GM19467 (cell line): ENCODE results near the gene IFNA16.
"Not testable (repeated sequence)": the region's sequence is repeated elsewhere in the genome, so short reads cannot be mapped to it uniquely, and the experiment has no call there.

Source experiments
- ATAC-seq: cut with Tn5 transposase; IDR thresholded peaks from one replicate; pipeline ENCODE4 v1.9.1; 2021; ENCODE audit warnings: mild to moderate bottlenecking, moderate library complexity; ENCODE audit not compliant: unreplicated experiment

The IFNA16 gene

DNA sequence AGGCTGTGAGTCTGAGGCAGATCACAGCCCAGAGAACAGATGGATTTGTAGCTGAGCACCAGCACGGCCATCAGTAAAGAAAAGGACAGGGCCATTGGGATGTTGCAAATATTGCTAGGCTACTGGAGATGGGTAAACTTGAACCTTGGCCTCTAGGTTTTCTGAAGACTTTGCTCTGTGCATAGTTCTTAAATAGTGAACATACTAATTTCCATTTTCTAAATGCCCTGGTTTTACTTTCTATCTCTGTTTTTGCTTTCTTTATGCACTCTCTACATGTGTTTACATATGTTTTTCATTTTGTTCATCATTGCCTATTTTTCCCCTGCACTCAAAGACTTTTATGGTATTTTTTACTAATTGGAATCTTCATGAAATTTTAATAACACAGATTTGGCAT is at the start of gene IFNA16:
Gene IFNA16 (minus strand): TSS at position 101 of the 400 bp plus-strand sequence. CDS start 6 bp downstream, at position 95.
- not testable (repeated sequence) for ATAC-seq

DNA sequence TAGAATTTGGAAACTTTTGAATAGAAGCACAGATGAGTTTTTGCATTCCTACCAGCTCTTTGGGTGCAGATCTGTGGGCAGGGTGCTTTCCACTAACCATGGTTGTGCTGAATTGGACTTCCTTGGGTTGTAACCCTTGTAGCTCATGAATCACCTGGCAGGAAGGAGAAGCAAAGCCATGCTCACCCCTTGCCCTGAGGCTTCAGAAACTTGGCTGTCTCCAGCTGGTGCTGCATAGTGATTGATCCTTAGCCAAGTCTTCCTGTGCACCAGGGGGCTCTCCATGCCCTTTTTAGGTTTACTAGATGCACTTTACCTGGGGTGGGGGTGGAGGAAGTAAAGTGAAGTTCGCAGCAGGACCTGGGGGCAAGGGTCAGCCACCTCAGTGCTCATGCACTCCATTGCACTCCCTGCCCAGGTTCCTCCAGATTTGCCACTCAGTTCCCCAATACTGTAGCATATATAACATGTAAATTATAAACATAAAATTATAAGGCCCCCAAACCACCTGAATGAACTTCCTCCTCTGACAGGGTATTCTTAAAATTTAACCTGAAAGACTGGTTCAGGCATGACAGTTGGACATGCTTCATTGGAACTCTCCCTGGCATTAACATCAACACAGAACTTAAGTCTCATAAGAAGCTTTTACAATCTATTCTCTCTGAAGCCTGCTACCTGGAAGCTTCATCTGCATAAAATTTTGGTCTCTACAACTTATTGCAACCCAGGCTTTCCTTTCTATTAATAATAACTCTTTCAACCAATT is 48.5 kb upstream of the IFNA16 start:
- ATAC-seq, result peak; percentile 40

DNA sequence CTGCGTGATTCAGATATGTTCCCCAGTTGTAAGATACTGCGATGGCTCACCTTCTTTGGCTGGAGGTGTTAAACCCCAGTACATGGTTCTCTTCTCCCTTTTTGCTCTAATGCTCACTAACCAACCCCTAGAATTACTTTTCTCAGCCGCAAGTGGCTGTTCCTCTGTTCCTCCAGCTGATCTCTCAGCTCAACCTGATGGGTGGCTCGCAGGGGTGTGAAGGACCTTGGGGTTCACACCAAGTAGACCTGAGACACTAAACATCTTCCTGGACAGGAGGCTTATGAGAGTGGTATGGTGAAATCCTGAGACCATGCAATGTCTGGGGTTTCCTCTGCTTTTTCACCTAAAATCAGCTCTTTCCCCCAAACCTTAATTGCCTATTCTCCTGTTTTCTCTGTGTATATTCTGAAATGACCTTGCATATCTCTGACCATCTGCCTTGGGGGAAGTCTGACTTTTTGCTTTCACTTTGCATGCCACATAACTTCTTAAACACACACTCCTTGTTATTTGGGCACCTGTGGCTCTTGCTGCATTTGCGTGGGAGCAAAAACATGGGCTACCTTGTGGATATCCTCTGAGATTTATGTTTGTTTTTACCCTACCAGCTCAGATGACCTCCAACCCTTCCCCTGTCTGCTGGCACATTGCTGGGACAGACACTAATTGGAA is 38.6 kb upstream of the IFNA16 start:
- ATAC-seq, result no peak

DNA sequence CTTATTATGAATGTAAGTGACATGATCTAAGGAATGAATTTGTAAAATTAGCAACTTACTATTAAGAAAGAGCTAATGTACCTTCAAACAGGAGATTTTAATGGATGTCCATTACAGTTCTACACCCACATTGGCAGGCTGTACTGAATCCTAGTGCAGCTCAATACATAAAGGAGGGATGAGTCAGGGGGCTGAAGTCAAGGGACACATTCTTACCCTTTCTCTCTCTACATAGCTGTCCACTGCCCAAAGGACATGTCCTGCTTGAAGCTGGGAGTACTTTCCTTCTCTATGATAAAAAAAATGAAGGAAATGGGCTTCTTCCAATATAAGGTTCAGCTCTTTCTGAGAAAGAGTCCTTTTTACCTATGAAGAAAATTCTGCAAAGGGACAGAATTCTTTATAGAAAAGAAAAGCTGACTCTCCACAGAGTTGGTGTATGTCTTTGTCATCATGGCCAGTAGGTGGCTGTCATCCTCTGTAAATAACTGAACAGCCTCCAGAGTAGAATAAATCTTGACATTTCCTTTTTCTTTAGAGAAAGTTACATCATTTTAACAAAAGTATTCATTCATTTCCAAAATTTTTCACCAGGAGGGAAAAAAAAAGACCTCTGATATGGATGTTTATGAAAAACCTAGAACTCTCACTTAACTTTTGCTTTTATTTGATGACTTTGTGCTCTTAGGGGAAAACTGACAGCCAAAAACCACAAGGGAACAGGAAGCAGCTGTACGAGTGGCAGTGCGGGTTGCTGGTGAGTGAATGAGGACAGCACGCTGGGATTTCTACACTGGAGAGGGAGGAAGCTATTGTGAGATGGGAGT is 35.8 kb upstream of the IFNA16 start:
- peak; percentile 68 for ATAC-seq

DNA sequence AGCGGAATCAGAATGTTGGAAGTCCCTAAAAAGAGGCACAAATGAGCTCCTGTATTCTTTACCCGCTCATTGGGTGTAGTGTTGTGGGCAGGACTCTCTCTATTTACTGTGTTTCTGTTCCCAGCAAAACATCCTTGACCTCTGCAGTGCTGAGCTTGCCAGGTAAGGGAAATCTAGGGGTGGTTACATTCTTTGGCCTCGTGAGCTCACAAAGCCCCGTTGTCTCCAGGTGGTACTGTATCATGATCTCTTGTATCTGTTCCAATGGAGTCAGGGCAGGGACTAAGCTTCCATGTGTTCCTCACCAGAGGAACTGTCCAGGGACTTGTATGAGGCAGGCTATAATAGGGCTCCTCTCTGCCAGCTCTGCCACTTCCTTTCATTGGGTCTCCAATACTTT is 34.5 kb upstream of the IFNA16 start:
- ATAC-seq, result no peak

DNA sequence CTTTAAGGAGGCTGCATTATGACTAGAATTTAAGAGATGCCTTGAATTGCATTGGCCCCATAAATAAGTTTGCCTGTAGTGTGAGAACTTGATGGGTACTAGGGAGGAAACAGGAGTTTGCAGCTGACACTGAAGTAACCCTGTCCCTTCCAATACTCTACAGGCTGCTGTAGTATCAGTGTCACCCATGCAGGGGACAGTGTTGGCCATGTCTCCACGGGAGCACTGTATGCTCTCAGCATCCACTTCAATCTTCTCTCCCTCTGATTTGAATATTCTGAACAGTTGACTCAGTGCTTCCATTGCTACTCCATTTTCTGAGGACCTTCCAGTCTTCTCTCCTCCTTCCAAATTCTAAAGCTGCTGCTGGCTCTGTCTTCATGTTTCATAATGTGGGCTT is 34.1 kb upstream of the IFNA16 start:
- no peak for ATAC-seq

DNA sequence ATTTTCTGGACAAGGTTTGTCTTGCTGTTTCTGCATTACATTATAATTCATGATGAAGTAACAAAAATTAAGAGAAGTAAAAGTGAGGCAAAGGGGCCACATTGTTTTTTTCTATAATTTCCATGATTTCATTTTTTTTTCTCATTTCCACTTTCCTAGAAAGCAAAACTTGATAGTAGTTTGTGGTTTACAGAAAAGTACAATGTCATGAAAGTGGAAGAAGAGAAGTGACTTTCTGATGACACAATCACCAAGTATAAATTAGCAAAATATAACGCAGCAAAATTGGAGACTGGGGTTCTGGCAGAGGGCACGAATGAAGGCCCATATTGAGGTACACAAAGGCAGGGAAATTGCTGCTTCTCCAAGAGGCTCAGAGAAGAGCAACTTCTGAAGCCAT is 27.7 kb upstream of the IFNA16 start:
- peak; percentile 53 for ATAC-seq

DNA sequence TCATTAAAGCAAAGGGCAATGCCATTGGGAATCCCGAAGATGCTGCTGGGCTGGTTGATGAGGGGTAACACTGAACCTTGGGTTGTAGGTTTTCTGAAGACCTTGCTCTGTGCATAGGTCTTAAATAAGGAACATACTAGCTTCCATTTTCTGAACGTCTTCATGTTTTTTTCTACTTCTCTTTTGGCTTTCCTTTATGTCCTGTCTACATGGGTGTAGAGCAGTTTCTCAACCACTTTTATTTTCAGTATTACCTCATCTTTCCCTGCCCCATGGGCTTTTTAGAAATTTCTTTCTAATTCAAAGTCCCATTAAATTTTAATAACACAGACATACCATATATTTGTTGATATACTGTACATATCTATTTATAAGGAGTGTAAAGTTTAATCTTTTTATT is 22.8 kb upstream of the IFNA16 start, which contains the start of gene IFNA14:
Gene IFNA14 (minus strand): TSS at position 95 of the 400 bp plus-strand sequence. CDS start 70 bp downstream, at position 25.
- ATAC-seq, result no peak

DNA sequence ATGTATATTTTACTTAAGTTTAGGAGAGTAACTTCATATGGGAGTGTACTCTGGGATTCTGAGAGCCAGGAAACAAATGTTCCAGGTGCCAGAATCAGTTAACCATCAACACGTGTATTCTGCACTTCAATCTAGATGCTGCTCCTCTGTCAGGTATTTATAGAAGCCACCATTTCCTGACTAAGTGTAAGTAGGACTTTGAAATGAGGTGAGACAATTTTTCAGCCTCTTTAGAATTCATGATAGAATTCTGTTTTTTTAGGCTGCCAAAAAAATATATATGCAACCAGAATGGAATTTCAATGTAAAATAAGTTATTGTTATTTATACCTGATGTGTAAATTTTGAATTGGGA is 19.2 kb upstream of the IFNA16 start:
- peak; percentile 6 for ATAC-seq

DNA sequence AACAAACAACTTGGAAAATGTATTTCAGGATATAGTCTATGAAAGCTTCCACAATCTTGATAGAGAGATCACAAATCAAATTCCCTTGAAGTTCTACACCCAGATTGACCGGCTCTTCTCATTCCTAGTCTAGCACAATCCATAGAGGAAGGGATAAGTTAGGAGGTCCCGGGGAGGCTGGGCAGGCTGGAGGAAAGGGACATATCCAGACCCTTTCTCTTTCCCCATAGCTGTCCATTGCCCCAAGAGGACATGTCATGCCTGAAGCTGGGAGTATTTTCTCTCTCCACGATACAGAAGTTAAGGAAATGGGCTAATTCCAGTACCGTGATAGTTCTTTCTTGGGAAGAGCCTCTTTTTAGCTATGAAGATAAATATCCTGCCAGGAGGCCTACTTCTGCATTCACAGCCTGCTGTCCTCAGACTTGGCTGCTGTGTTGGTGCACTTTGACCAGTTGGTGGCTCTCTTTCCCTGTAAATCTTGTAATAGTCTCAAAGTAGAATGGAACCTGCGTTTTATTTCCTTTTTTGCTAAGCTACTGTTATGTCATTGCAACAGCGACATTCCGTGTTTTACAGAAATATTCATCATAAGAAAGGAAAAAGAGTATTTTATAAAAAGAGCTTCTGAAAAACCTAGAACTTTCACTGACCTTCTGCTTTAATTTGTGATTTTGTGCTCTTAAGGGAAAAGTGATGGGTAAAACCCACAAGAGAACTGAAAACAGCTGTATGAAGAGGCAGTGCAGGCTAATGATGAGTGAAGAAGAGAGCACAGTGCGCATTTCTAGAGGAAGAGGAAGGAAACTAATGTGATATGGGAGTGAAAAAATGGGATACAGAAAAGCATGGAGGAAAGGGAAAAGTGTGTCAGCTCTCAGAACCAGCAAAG is 18.6 kb upstream of the IFNA16 start:
- peak; percentile 85 for ATAC-seq

DNA sequence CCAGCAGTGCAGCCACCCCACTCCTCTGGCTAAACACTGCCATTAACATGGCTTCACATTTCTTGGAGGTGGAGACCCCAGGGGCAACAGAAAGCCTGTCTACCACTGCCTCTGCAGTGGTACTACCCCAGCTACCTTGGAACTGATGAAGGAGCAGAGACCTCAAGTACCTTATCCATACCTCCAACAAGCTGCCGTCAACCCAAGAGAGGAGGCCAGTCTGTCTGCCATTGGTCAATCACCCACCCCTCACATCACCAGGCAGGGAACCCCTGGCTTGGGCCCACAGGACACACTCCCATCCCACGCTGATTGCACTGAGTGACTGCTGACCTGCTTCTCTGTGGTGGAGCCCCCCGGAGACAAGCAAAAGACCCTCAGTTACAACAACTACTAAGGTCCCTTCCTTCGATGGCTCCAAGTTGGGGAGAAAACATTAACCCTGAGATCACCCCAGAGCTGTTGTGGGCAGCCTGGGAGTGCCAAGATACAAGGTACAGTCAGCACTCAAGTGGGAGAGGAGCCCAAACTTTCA is 17.1 kb upstream of the IFNA16 start:
- no peak for ATAC-seq

DNA sequence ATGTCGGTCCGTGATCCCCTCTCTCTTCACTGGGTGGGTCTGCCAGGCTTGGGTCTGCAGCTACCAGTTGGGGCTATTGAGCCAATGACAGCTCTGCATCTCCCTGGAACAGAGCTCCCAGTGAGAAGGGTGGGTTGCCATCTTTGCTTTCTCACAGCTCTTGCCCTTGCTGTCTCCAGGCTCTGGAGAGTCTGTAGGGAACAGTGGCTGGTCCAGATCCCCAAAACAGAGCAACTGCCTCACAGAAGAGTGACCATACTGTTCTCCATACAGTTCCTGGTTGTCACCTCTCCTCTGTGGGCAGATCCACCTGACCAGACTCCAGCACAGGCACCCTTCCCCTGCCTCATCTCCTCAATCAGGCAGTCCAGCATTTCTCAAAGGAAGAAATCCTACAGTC is 16.1 kb upstream of the IFNA16 start:
- ATAC-seq, result no peak

DNA sequence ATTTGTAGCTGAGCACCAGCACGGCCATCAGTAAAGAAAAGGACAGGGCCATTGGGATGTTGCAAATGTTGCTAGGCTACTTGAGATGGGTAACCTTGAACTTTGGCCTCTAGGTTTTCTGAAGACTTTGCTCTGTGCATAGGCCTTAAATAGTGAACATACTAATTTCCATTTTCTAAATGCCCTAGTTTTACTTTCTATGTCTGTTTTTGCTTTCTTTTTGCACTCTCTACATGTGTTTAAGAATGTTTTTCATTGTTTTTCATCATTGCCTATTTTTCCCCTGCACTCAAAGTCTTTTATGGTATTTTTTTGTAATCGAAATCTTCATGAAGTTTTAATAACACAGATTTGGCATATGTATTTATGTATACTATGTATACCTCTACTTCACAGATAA is 11.0 kb upstream of the IFNA16 start, which contains the start of gene IFNA17:
Gene IFNA17 (minus strand): TSS at position 101 of the 400 bp plus-strand sequence. CDS start 49 bp downstream, at position 52.
- no peak for ATAC-seq

DNA sequence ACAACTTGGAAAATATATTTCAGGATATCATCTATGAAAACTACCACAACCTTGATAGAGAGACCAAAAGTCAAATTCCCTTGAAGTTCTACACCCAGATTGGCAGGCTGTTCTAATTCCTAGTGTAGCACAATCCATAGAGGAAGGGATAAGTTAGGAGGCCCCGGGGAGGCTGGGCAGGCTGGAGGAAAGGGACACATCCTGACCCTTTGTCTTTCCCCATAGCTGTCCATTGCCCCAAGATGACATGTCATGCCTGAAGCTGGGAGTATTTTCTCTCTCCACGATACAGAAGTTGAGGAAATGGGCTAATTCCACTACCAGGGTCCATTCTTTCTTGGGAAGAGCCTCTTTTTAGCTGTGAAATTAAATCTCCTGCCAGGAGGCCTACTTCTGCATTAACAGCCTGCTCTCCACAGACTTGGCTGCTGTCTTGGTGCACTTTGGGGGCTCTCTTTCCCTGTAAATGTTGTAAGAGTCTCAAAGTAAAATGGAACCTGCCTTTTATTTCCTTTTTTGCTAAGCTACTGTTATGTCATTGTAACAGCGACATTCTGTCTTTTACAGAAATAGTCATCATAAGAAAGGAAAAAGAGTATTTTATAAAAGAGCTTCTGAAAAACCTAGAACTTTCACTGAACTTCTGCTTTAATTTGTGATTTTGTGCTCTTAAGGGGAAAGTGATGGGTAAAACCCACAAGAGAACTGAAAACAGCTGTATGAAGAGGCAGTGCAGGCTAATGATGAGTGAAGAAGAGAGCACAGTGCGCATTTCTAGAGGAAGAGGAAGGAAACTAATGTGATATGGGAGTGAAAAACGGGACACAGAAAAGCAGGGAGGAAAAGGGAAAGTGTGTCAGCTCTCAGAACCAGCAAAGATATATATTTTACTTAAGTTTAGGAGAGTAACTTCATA is 3.4 kb downstream of the IFNA16 start:
- ATAC-seq, result peak; percentile 52

DNA sequence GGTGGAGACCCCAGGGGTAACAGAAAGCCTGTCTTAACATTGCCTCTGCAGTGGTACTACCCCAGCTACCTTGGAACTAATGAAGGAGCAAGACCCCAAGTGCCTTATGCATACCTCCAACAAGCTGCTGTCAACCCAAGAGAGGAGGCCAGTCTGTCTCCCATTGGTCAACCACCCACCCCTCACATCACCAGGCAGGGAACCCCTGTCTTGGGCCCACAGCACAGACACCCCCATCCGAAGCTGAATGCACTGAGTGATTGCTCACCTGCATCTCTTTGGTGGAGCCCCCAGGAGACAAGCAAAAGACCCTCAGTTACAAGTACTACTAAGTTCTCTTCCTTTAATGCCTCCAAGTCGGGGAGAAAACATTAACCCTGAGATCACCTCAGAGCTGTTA is 5.0 kb downstream of the IFNA16 start:
- not testable (repeated sequence) for ATAC-seq

DNA sequence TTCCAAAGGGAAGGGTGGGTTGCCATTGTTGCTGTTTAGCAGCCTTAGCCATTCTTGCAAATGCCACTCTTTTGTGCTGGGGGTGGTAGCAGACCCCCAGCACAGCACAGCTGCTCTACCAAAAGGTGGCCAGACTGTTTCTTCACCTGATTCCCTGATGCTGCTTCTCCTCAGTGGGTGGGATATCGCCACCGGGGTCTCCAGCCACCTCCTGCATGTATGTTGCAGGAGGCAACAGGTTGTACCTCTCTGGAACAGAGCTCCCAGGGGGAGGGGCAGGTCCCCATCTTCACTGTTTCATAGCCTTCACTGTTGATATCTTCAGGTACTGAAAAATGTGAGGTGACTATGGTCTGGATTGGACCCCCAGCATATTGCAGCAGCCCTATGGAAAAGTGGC is 6.3 kb downstream of the IFNA16 start:
- not testable (repeated sequence) for ATAC-seq

DNA sequence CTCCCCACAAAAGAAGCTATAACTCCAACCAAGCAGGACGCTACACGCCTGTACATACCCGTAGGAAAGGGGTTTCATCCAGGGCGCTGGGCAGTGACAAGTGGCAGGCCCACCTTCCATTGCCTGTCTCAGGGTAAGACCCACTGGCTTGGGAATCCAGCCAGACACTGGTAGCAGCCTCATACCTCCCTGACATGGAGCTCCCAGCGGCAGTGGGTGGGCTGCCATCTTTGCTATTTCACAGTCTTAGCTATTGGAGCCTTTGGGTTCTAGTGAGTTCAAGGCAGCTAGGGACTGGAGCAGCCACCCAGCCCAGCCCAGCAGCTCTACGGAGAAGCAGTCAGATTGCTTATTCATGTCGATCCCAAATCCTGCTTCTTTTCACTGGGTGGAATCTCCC is 6.8 kb downstream of the IFNA16 start:
- ATAC-seq, result no peak

DNA sequence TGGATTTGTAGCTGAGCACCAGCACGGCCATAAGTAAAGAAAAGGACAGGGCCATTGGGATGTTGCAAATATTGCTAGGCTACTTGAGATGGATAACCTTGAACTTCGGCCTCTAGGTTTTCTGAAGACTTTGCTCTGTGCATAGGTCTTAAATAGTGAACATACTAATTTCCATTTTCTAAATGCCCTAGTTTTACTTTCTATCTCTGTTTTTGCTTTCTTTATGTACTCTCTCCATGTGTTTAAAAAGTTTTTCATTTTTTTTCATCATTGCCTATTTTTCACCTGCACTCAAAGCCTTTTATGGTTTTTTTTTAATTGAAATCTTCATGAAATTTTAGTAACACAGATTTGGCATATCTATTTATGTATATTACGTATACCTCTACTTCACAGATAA is 10.1 kb downstream of the IFNA16 start, which contains the start of gene IFNA10:
Gene IFNA10 (minus strand): TSS at position 101 of the 400 bp plus-strand sequence. CDS start 46 bp downstream, at position 55.
- not testable (repeated sequence) for ATAC-seq

DNA sequence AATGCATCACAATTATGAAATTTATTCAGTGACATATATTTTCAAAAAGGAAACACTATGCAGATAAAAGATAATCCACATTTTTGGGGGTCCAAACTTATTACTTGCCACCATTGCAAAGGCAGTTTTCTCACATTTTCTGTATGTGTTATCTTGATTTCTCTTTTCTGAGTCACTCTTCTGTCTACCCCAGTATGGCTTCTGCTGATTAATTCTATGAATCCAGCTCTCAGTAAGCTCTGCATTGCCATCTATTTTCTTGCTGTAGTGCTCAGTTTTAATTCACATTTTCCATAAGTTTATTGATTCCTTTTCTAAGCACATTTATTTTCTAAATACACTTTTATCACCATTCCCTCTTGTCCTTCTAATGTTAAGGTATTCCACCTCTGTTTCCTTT is 11.9 kb downstream of the IFNA16 start:
- no peak for ATAC-seq
